Ishikawa (cell line): Measurements from ENCODE around the gene MYCBP2.

Experiments used
- CEBPB ChIP-seq: IDR thresholded peaks from 2 replicates; pipeline ENCODE4 v1.6.1; 2012
- CREB1 ChIP-seq: IDR thresholded peaks from 2 replicates; pipeline ENCODE4 v1.6.1; 2012; ENCODE audit warnings: low read depth
- EGR1 ChIP-seq: IDR thresholded peaks from 2 replicates; pipeline ENCODE4 v1.6.1; 2012
- EP300 ChIP-seq: IDR thresholded peaks from 2 replicates; pipeline ENCODE4 v1.6.1; 2012; ENCODE audit warnings: borderline replicate concordance
- FOXM1 ChIP-seq: IDR thresholded peaks from 2 replicates; pipeline ENCODE4 v1.6.1; 2012; ENCODE audit warnings: low read depth, borderline replicate concordance
- NFIC ChIP-seq: IDR thresholded peaks from 2 replicates; pipeline ENCODE4 v1.6.1; 2012
- RAD21 ChIP-seq: IDR thresholded peaks from 2 replicates; pipeline ENCODE4 v1.6.1; 2012; ENCODE audit warnings: low read depth
- TAF1 ChIP-seq: IDR thresholded peaks from 2 replicates; pipeline ENCODE4 v1.6.1; 2012; ENCODE audit warnings: low read depth, mild to moderate bottlenecking
- TCF12 ChIP-seq: IDR thresholded peaks from 2 replicates; pipeline ENCODE4 v1.6.1; 2012; ENCODE audit warnings: low read depth
- TEAD4 ChIP-seq: IDR thresholded peaks from 2 replicates; pipeline ENCODE4 v1.6.1; 2012
- YY1 ChIP-seq: IDR thresholded peaks from 2 replicates; pipeline ENCODE4 v1.6.1; 2012; ENCODE audit warnings: low read depth
- ZBTB7A ChIP-seq: IDR thresholded peaks from 2 replicates; pipeline ENCODE4 v1.6.1; 2012; ENCODE audit warnings: low read depth
- TF ChIP-seq, protein P1 (sequence below): IDR thresholded peaks from 2 replicates; pipeline ENCODE4 v1.6.1; 2012; ENCODE audit warnings: low read depth, mild to moderate bottlenecking
- TF ChIP-seq, protein P2 (sequence below): IDR thresholded peaks from 2 replicates; pipeline ENCODE4 v1.6.1; 2012
- TF ChIP-seq, protein P3 (sequence below): IDR thresholded peaks from 2 replicates; pipeline ENCODE4 v1.6.1; 2012

The MYCBP2 gene

DNA sequence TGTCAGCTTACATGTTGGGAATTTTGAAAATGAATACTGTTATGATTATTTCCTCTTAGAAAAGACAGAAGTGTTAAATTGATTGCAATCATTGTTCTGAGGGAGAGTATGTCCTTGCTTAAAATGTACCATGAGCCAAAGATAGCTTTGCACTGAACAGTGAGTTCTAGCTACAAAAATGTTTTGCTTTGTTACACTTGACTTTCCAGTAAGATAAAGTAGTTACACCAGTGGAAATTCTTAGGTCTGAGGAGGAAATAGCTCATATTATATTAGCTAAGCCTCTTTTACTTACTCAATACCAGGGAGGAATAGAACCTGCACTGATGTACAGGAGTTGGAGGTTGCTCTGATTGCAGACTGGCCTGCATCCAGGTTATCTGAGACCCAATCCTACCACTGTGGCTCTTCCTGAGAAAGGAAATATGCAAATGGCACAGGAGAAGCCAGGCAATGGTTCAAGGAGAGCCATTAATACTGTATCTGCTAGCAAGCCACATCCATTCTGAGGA, 246.9 kb downstream of the MYCBP2 start:
- TF ChIP-seq ZBTB7A (no peak), YY1 (no peak), NFIC (no peak), RAD21 (no peak), CREB1 (no peak)

DNA sequence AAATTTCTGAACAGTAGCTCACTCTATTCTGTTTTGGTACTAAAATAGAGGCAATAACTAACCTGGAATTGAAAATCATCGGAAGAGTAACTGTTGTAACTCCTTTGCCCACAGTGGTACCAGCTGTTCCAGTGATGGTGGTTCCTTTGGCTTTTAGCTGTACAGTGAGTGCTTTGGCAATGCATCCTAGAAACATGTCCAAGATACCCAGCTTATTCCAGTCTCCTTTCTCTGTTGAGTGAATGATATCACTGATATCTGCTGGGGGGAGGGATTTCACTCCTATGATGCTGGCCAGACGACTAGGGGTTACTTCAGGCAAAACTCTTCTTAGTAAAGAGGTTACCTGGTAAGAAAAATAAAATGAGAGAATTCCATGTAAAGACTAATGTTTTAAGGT, 259.4 kb downstream of the MYCBP2 start:
- TF ChIP-seq YY1 (no peak), TAF1 (no peak), TEAD4 (no peak), NFIC (no peak), RAD21 (no peak), EGR1 (no peak), TCF12 (no peak), CEBPB (no peak), EP300 (no peak), CREB1 (no peak), FOXM1 (no peak)
- TF ChIP-seq, protein P1, sequence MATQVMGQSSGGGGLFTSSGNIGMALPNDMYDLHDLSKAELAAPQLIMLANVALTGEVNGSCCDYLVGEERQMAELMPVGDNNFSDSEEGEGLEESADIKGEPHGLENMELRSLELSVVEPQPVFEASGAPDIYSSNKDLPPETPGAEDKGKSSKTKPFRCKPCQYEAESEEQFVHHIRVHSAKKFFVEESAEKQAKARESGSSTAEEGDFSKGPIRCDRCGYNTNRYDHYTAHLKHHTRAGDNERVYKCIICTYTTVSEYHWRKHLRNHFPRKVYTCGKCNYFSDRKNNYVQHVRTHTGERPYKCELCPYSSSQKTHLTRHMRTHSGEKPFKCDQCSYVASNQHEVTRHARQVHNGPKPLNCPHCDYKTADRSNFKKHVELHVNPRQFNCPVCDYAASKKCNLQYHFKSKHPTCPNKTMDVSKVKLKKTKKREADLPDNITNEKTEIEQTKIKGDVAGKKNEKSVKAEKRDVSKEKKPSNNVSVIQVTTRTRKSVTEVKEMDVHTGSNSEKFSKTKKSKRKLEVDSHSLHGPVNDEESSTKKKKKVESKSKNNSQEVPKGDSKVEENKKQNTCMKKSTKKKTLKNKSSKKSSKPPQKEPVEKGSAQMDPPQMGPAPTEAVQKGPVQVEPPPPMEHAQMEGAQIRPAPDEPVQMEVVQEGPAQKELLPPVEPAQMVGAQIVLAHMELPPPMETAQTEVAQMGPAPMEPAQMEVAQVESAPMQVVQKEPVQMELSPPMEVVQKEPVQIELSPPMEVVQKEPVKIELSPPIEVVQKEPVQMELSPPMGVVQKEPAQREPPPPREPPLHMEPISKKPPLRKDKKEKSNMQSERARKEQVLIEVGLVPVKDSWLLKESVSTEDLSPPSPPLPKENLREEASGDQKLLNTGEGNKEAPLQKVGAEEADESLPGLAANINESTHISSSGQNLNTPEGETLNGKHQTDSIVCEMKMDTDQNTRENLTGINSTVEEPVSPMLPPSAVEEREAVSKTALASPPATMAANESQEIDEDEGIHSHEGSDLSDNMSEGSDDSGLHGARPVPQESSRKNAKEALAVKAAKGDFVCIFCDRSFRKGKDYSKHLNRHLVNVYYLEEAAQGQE, result no peak
- TF ChIP-seq, protein P2, sequence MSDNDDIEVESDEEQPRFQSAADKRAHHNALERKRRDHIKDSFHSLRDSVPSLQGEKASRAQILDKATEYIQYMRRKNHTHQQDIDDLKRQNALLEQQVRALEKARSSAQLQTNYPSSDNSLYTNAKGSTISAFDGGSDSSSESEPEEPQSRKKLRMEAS, result no peak
- TF ChIP-seq, protein P3, sequence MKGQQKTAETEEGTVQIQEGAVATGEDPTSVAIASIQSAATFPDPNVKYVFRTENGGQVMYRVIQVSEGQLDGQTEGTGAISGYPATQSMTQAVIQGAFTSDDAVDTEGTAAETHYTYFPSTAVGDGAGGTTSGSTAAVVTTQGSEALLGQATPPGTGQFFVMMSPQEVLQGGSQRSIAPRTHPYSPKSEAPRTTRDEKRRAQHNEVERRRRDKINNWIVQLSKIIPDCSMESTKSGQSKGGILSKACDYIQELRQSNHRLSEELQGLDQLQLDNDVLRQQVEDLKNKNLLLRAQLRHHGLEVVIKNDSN, result no peak

DNA sequence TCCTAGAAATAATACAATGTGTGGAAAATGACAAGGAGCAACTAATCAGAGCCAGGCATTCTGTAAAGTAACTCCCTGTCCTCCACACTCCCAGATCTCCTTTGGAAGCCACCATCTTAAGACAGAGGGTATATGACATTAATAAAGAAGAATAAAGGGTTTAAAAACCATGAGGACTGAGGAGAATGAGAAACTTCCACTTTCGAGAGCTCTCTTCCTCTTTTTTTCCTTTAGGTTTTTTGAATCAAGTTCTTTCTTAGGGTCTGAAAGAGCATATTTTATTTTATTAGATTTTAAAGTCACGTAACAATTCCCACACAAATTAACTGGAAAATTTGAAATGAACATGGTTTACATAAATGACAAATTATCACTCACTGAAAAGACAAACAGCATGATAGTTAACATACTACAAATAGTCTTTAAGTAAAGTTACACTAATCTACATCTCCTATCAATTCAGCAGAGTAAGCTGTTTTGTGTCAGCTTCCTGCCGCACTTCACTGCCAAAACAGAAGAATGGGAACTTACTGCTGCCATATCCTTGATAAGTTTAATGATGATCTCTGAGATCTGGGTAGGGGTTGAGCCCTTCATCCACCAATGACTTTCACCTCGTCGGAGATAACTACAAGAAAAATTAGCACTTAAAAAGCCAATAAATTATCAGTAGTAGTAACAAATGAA, 261.3 kb downstream of the MYCBP2 start:
- no peak for TF ChIP-seq EP300
- TF ChIP-seq FOXM1, result no peak
- no peak for TF ChIP-seq TAF1
- TF ChIP-seq TEAD4, result no peak
- TF ChIP-seq RAD21, result no peak
- TF ChIP-seq TCF12, result no peak
- no peak for TF ChIP-seq NFIC
- no peak for TF ChIP-seq YY1
- TF ChIP-seq CEBPB, result no peak
- TF ChIP-seq, protein P1, result no peak
- no peak for TF ChIP-seq CREB1
- TF ChIP-seq EGR1, result no peak
- TF ChIP-seq, protein P2, result no peak

DNA sequence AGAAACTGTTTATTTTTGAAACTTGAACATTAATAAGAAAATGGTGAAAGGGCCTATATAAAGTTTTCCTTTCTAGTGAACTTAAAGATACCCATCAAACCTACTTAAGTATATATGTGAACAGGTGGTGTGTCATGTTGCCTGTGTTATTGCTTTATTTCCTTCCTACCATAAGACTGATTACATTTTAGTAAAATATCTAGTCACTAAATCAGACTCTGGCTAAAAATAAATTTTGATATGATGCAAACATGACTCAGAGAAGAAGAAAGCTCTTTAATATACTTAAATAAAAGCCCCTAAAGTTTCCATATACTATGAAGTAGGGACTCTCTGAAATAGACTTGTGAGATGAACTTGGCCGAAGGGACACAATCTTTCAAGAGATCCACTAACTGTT, 264.8 kb downstream of the MYCBP2 start:
- TF ChIP-seq, protein P2, result no peak
- TF ChIP-seq YY1, result no peak
- TF ChIP-seq ZBTB7A, result no peak
- no peak for TF ChIP-seq NFIC
- TF ChIP-seq RAD21, result no peak
- no peak for TF ChIP-seq TEAD4
- no peak for TF ChIP-seq CREB1
- TF ChIP-seq, protein P1, result no peak
- TF ChIP-seq, protein P3, result no peak
- no peak for TF ChIP-seq TCF12
